ENCODE results near the gene NEBL. TPM values are rescaled to one million over a fixed set of nuclear protein-coding genes. Genes with fewer than 3 reads are reported as not detected.

Gene NEBL
- total RNA-seq, 4 donors from 2014 or later: 2.1 to 3.5 (median 2.5) TPM

DNA sequence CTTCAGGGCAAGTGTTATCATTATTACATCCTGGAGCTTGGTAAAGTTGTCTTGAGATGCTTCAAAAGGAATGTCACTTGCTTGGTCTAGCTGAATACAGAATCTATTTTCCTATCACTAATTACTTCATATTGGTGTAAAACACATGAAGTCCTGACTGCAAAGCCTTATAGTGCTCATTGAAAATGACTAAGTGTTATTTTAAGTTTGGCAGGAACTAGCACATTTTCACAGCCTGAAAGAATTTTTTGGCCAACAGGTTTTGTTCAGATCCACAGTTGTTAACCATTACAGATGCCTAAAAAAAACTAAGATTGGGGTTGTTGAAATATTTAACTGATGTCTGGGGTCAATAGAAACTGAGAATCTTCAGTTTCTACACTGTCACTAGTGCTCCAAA, 149.3 kb downstream of the NEBL start:
- DNase-seq (ENCODE audit: extremely low spot score): no peak
- Histone ChIP-seq H3K36me3 (no peaks in the 10 kb centered on the region), H3K27ac (replicated peaks in 1 of 4) (no peak overlapping the region), H3K4me1 (no peaks in the 10 kb centered on the region), H3K9me3 (peaks cover 0 to 26% (median 14%) of the 10 kb centered on the region in 4 donors), H3K4me3 (no peak overlapping the region), H3K27me3 (no peaks in the 10 kb centered on the region)
- TF ChIP-seq EP300 (IDR thresholded peaks at IDR 0.05): no peak
- TF ChIP-seq POLR2AphosphoS5 (IDR thresholded peaks at IDR 0.05): no peak
- TF ChIP-seq, protein P1, sequence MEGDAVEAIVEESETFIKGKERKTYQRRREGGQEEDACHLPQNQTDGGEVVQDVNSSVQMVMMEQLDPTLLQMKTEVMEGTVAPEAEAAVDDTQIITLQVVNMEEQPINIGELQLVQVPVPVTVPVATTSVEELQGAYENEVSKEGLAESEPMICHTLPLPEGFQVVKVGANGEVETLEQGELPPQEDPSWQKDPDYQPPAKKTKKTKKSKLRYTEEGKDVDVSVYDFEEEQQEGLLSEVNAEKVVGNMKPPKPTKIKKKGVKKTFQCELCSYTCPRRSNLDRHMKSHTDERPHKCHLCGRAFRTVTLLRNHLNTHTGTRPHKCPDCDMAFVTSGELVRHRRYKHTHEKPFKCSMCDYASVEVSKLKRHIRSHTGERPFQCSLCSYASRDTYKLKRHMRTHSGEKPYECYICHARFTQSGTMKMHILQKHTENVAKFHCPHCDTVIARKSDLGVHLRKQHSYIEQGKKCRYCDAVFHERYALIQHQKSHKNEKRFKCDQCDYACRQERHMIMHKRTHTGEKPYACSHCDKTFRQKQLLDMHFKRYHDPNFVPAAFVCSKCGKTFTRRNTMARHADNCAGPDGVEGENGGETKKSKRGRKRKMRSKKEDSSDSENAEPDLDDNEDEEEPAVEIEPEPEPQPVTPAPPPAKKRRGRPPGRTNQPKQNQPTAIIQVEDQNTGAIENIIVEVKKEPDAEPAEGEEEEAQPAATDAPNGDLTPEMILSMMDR (IDR thresholded peaks at IDR 0.05): no peak
- TF ChIP-seq POLR2A (IDR thresholded peaks at IDR 0.05; ENCODE audit: low read depth): no peak
- intact Hi-C loops (cut with DNase I): no loop called here

DNA sequence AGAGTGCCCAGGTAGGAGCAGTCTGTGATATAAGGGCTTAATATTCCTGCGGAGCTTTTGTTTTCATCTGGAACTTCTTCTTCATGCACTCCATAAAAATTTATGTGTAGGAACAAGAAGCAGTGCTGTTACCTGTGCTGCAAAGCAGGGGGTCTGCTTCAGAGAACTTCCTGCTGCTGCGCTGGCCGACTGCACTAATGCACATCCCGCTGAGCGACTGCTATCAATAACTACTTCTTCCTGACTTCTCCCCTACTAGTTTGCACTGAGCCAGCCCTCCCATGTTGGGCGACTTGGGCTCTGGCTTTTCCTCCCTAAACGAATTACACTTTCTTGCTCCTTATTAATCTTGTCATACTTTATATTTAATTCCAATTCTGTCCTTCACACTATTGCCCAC, 150.3 kb downstream of the NEBL start:
- H3K9me3 ChIP-seq: peaks cover 0 to 26% (median 14%) of the 10 kb centered on the region in 4 donors
- TF ChIP-seq EP300 (IDR thresholded peaks at IDR 0.05) (no peak), POLR2AphosphoS5 (IDR thresholded peaks at IDR 0.05) (no peak)
- TF ChIP-seq, protein P1 (IDR thresholded peaks at IDR 0.05): no peak

DNA sequence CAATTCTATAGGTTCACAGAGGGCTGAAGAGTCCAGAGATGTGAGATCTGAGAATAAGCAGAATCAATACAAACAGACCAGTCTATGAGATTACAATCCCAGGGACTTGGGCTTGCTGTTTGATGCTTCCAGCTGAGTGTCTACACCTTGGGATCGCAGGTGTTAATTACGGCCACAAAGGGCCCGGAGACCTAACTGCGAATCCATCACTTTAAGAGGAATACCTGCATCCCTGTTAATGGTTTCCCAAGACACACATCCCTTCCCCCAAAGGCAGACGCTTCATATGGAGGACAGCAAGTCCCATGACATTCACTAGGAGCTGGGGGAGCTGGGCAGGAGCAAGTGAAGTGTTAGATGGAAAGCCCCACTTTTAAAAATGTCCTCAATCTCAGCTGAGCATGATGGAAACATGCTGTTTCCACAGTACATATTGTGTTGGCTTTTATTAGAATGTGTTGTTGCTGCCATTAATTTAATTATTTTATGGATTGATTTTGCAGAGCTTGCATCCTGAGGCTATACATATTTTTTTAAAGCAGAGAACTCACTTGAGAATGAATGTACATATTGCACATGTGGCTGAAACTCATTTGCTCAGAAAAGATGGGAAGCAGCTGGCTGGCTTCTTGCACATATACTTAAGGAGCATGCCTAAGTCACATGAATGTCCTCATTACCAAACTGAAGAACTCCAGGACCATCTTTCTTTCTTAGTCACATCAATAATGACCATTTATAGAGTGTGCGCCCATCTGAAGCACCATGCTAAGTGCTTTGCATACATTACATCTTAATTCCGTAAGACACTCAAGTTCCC, 151.3 kb downstream of the NEBL start:
- no peak for DNase-seq (ENCODE audit: extremely low spot score)
- TF ChIP-seq POLR2A (IDR thresholded peaks at IDR 0.05; ENCODE audit: low read depth) (no peak), EP300 (IDR thresholded peaks at IDR 0.05) (no peak), POLR2AphosphoS5 (IDR thresholded peaks at IDR 0.05) (no peak)
- TF ChIP-seq, protein P1 (IDR thresholded peaks at IDR 0.05): no peak
- H3K36me3 ChIP-seq: no peaks in the 10 kb centered on the region
- intact Hi-C loops (cut with DNase I): no loop called here
- WGBS: 91% methylated on average over 7 of the region's 7 CpGs
- H3K27ac ChIP-seq (replicated peaks in 1 of 4): no peak overlapping the region
- H3K9me3 ChIP-seq: peaks cover 0 to 21% (median 10%) of the 10 kb centered on the region in 4 donors
- H3K27me3 ChIP-seq: no peaks in the 10 kb centered on the region
- H3K4me3 ChIP-seq: no peak overlapping the region
- H3K4me1 ChIP-seq: no peaks in the 10 kb centered on the region

More for the DNA sequence above, 150.3 kb downstream of the NEBL start:
- intact Hi-C loops (cut with DNase I): no loop called here
- Histone ChIP-seq H3K27me3 (no peaks in the 10 kb centered on the region), H3K4me3 (no peak overlapping the region), H3K27ac (replicated peaks in 1 of 4) (no peak overlapping the region), H3K4me1 (no peaks in the 10 kb centered on the region), H3K36me3 (no peaks in the 10 kb centered on the region)
- WGBS: 89% methylated on average over 7 of the region's 7 CpGs
- DNase-seq (ENCODE audit: extremely low spot score): no peak

DNA sequence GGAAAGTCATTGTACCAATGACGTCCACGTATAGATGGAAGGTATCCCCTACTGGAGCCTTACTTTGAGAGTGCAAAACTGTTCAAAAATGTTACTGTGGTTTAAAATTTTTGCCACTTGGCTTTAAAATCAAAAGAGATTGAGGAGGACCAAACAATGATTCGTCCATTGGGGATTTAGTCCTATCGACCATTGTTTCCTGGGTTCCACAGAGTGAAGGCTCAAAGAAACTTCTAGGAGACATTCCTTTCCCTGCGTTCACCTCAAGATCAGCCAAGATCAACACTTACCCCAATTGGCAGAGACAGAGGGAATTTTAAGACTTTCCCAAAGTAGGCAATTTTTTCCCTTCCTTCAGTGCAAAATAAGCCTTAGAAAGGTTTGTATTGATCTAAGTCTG, 152.3 kb downstream of the NEBL start:
- TF ChIP-seq, protein P1 (IDR thresholded peaks at IDR 0.05): no peak
- no peak for TF ChIP-seq EP300 (IDR thresholded peaks at IDR 0.05)
- no peak for TF ChIP-seq POLR2A (IDR thresholded peaks at IDR 0.05; ENCODE audit: low read depth)
- no peak for TF ChIP-seq POLR2AphosphoS5 (IDR thresholded peaks at IDR 0.05)
- Histone ChIP-seq H3K27ac (replicated peaks in 1 of 4) (no peak overlapping the region), H3K36me3 (no peaks in the 10 kb centered on the region), H3K4me3 (no peak overlapping the region), H3K27me3 (no peaks in the 10 kb centered on the region), H3K4me1 (no peaks in the 10 kb centered on the region), H3K9me3 (peaks cover 0 to 12% (median 4%) of the 10 kb centered on the region in 4 donors)
- 79% methylated on average over 5 of the region's 5 CpGs for WGBS
- DNase-seq (ENCODE audit: extremely low spot score): no peak
- intact Hi-C loops (cut with DNase I): no loop called here

All from esophagus muscularis mucosa (tissue), 4 donors.